B cell (primary cell): ENCODE measurements around the gene EIF3M. TPM values are rescaled to one million over a fixed set of nuclear protein-coding genes. Genes with fewer than 3 reads are reported as not detected.

Source experiments
- ATAC-seq: fragments of 200-7000 bp; cut with Tn5 transposase; one replicate; pipeline ENCODE4 v1.10.0; 2021; ENCODE audit warnings: low read depth, mild to moderate bottlenecking, moderate number of reproducible peaks, moderate library complexity
- CTCF ChIA-PET: fragments of 350-600 bp; sonication (Branson Sonifier 250); formaldehyde crosslinking; loops from one replicate; lab custom pipeline; 2021; ENCODE audit warnings: antibody characterized with exemption, inconsistent platforms; lab: Charles Lee
- POLR2A ChIA-PET: fragments of 350-600 bp; sonication (Branson Sonifier 250); formaldehyde crosslinking; loops from one replicate; lab custom pipeline; 2021; ENCODE audit warnings: antibody characterized with exemption; lab: Charles Lee
- DNase-seq: peaks from one replicate; pipeline ENCODE4 v3.0.0; 2013
- H2AFZ ChIP-seq: 2 replicates; pipeline ENCODE4 v1.6.1; 2012; ENCODE audit warnings: mild to moderate bottlenecking, low read depth, low read length; ENCODE audit not compliant: insufficient read depth, poor library complexity, severe bottlenecking
- H3K27ac ChIP-seq, 2 donors: 1 replicate in 1 of 2; 2 replicates in 1 of 2; pipeline ENCODE4 v1.5.1; 2012 to 2013; ENCODE audit warnings: low read length in 2 of 2, mild to moderate bottlenecking in 2 of 2, moderate library complexity in 1 of 2
- H3K27me3 ChIP-seq, 4 experiments: fragments of 200-600 bp in 1 of 4; sonication (generic) in 1 of 4; replicated peaks in 1 of 4; 1 replicate in 2 of 4; 2 replicates in 2 of 4; pipeline versions ENCODE4 v1.6.1 to v1.7.0; 2013 to 2016; ENCODE audit warnings: low read length in 3 of 4, mild to moderate bottlenecking in 2 of 4, mixed read lengths in 1 of 4, moderate library complexity in 1 of 4; ENCODE audit not compliant: insufficient read depth in 4 of 4, control insufficient read depth in 3 of 4; ENCODE audit errors: control extremely low read depth in 1 of 4
- H3K36me3 ChIP-seq, 2 experiments: replicated peaks in 1 of 2; 1 replicate in 1 of 2; 2 replicates in 1 of 2; pipeline versions ENCODE4 v1.6.1 to v1.7.1; 2013; ENCODE audit warnings: low read length in 1 of 2; ENCODE audit not compliant: insufficient read depth in 2 of 2, control insufficient read depth in 1 of 2; ENCODE audit errors: control extremely low read depth in 1 of 2, extremely low read depth in 1 of 2
- H3K4me1 ChIP-seq, 2 donors: fragments of 200-600 bp in 1 of 2; sonication (generic) in 1 of 2; 1 replicate in 1 of 2; 2 replicates in 1 of 2; pipeline versions ENCODE4 v1.5.1 to v1.6.1; 2013 to 2017; ENCODE audit warnings: low read length in 2 of 2; ENCODE audit not compliant: control insufficient read depth in 2 of 2, insufficient read depth in 2 of 2
- H3K4me2 ChIP-seq: replicated peaks from 2 replicates; pipeline ENCODE3; 2012; ENCODE audit warnings: mild to moderate bottlenecking, low read depth, low read length; ENCODE audit not compliant: poor library complexity, severe bottlenecking
- H3K4me3 ChIP-seq, 5 experiments: fragments of 200-600 bp in 1 of 5; sonication (generic) in 1 of 5; 1 replicate in 3 of 5; 2 replicates in 2 of 5; pipeline versions ENCODE4 v1.5.1 to v1.7.0; 2011 to 2016; ENCODE audit warnings: low read length in 4 of 5, mild to moderate bottlenecking in 4 of 5, low read depth in 2 of 5, control low read depth in 1 of 5, moderate library complexity in 1 of 5; ENCODE audit not compliant: insufficient read depth in 1 of 5; ENCODE audit errors: control extremely low read depth in 1 of 5, extremely low read depth in 1 of 5
- H3K79me2 ChIP-seq: fragments of 200-600 bp; sonication (generic); one replicate; pipeline ENCODE4 v1.6.0; 2016; ENCODE audit warnings: low read length; ENCODE audit not compliant: control insufficient read depth, insufficient read depth
- H3K9ac ChIP-seq: fragments of 200-600 bp; sonication (generic); 2 replicates; pipeline ENCODE4 v1.6.1; 2017; ENCODE audit warnings: mild to moderate bottlenecking, low read length, moderate library complexity
- H3K9me3 ChIP-seq, 3 donors: one replicate each; pipeline versions ENCODE4 v1.6.1 to v1.7.1; 2013; ENCODE audit warnings: low read length in 2 of 3; ENCODE audit not compliant: control insufficient read depth in 2 of 3, insufficient read depth in 1 of 3; ENCODE audit errors: control extremely low read depth in 1 of 3
- H4K20me1 ChIP-seq: 2 replicates; pipeline ENCODE4 v1.6.0; 2012; ENCODE audit warnings: mild to moderate bottlenecking, low read length; ENCODE audit not compliant: insufficient read depth, control insufficient read depth, poor library complexity, severe bottlenecking
- H3K27ac Mint-ChIP-seq: one replicate; pipeline ENCODE4 v1.8.0; 2021; ENCODE audit warnings: mixed read lengths
- H3K27me3 Mint-ChIP-seq: one replicate; pipeline ENCODE4 v1.8.0; 2021; ENCODE audit warnings: mixed read lengths
- H3K4me1 Mint-ChIP-seq: one replicate; pipeline ENCODE4 v1.8.0; 2021; ENCODE audit warnings: mixed read lengths
- H3K4me3 Mint-ChIP-seq: one replicate; pipeline ENCODE4 v1.8.0; 2021; ENCODE audit warnings: mixed read lengths
- H3K9me3 Mint-ChIP-seq: one replicate; pipeline ENCODE4 v1.8.0; 2022; ENCODE audit warnings: mixed read lengths; ENCODE audit not compliant: insufficient read depth
- EZH2 ChIP-seq: IDR thresholded peaks from 2 replicates; pipeline ENCODE4 v1.6.1; 2012; ENCODE audit warnings: borderline replicate concordance, low read depth, mild to moderate bottlenecking, moderate library complexity, low read length; ENCODE audit not compliant: insufficient read depth, poor library complexity, severe bottlenecking
- WGBS: methylation state at CpG from one replicate; pipeline ENCODE4 v1.1.5; 2013; ENCODE audit warnings: missing lambda C conversion rate; ENCODE audit not compliant: insufficient coverage; 5-methylcytosine and 5-hydroxymethylcytosine counted together
- intact Hi-C: fragments of 100-400 bp; cut with micrococcal nuclease; formaldehyde crosslinking; loops from one replicate; pipeline ENCODE4 v1.10.0; 2022
- polyA plus RNA-seq: library from polyadenylated mRNA; depleted of rRNA; stranded (reverse); fragments of >200 nt; gene quantifications from 2 replicates; pipeline ENCODE4 v1.2.3, GENCODE V29; 2012
- total RNA-seq, 2 donors: library from RNA; stranded (reverse); fragments of 120-200 nt in 1 of 2; gene quantifications; 1 replicate in 1 of 2; 2 replicates in 1 of 2; pipeline versions ENCODE4 v1.2.3 to v1.2.4, GENCODE V29; 2013 to 2022
- TF ChIP-seq, protein P1 (sequence below): fragments of 200-600 bp; IDR thresholded peaks from one replicate; pipeline ENCODE4 v1.8.0; 2022; ENCODE audit warnings: antibody characterized with exemption, mild to moderate bottlenecking

The EIF3M gene
- total and polyA plus RNA-seq, 2 donors (not counting 1 experiment from before 2014, with no cell fraction given) = 147 to 174 TPM

DNA sequence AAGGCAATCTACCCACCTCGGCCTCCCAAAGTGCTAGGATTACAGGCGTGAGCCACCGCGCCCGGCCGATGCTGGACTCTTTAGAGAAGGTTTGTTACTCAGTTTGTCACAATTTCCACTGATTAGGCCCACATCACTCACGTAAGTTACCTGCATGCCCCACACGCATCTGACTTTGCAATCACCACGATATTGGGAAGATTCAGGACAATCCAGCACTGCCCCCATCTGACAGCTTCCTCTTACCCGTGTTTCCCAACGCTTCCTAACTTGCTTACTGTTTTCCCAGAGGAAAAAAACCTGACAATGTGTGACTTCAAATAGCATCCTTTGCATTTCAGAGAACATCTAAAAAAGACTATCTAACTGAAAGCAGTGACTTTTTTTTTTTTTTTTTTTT lies 21.8 kb upstream of the EIF3M start:
- H4K20me1 ChIP-seq = no peaks in the 10 kb centered on the region
- H3K9me3 ChIP-seq = no peaks in the 10 kb centered on the region
- no peaks in the 10 kb centered on the region for H3K4me1 ChIP-seq
- no peak overlapping the region for H2AFZ ChIP-seq
- ChIA-PET CTCF (no interaction called here), POLR2A (interaction anchor here (0.6 kb wide), 1 partner anchor 124 kb away, joined by 4 read pairs; no protein-coding TSS in a partner anchor)
- H3K9ac ChIP-seq = no peak overlapping the region
- no peaks in the 10 kb centered on the region for H3K27me3 ChIP-seq
- H3K36me3 ChIP-seq = no peaks in the 10 kb centered on the region
- no peaks in the 10 kb centered on the region for H3K9me3 Mint-ChIP-seq
- no peaks in the 10 kb centered on the region for H3K79me2 ChIP-seq
- intact Hi-C loops = no loop called here
- no peak overlapping the region for H3K4me2 ChIP-seq
- no peak overlapping the region for H3K4me3 ChIP-seq
- ATAC-seq = no peak
- H3K27me3 Mint-ChIP-seq = no peaks in the 10 kb centered on the region
- no peak overlapping the region for H3K4me3 Mint-ChIP-seq
- no peak for TF ChIP-seq EZH2
- TF ChIP-seq, protein P1, sequence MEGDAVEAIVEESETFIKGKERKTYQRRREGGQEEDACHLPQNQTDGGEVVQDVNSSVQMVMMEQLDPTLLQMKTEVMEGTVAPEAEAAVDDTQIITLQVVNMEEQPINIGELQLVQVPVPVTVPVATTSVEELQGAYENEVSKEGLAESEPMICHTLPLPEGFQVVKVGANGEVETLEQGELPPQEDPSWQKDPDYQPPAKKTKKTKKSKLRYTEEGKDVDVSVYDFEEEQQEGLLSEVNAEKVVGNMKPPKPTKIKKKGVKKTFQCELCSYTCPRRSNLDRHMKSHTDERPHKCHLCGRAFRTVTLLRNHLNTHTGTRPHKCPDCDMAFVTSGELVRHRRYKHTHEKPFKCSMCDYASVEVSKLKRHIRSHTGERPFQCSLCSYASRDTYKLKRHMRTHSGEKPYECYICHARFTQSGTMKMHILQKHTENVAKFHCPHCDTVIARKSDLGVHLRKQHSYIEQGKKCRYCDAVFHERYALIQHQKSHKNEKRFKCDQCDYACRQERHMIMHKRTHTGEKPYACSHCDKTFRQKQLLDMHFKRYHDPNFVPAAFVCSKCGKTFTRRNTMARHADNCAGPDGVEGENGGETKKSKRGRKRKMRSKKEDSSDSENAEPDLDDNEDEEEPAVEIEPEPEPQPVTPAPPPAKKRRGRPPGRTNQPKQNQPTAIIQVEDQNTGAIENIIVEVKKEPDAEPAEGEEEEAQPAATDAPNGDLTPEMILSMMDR = no peak
- DNase-seq = no peak
- H3K27ac Mint-ChIP-seq = no peak overlapping the region
- H3K27ac ChIP-seq = no peak overlapping the region
- 96% methylated on average over 10 of the region's 11 CpGs for WGBS
- H3K4me1 Mint-ChIP-seq = no peaks in the 10 kb centered on the region

DNA sequence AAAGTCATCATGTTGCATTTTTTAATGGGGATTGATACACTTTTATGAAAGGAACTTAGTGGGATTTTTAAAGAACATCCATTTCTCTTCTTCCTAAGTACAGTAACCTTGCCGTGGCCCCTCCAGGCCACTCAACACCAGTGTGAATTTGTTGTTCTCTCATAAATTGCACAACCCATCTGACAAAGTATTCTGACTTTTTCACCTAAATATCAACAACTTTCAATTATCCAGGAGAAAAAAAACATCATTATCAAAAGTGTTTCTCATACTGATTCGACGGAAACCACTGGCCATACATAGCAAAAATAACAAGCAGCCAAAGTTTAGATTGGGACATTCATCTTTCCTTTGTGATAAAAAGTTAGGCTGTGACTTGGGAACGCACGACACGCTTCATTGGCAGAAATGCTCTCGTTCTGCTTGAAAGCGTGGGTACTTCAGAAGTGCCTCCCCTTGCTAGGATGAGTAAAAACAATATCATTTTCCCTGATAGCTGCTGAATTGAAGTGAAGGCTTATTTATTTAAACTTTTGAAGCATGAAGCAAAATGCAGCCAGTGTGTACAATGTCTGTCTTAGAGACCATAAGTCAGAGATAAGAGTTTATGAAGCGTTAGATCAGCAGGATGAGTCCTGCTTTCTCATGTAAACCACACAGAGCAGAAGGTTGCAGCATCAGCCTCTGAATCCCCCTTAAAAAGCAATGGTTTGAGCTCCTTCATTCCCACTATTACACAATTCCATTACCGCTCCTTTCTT lies 20.6 kb upstream of the EIF3M start:
- Histone ChIP-seq H3K79me2 (no peaks in the 10 kb centered on the region), H3K27ac (no peak overlapping the region), H3K27me3 (no peaks in the 10 kb centered on the region), H3K4me3 (no peak overlapping the region), H3K36me3 (no peaks in the 10 kb centered on the region), H3K9me3 (no peaks in the 10 kb centered on the region), H4K20me1 (no peaks in the 10 kb centered on the region), H3K4me1 (no peaks in the 10 kb centered on the region), H2AFZ (no peak overlapping the region), H3K4me2 (no peak overlapping the region), H3K9ac (no peak overlapping the region)
- H3K4me3 Mint-ChIP-seq = no peak overlapping the region
- no peaks in the 10 kb centered on the region for H3K9me3 Mint-ChIP-seq
- no peak for TF ChIP-seq EZH2
- TF ChIP-seq, protein P1 = no peak
- no peak overlapping the region for H3K27ac Mint-ChIP-seq
- intact Hi-C loops = no loop called here
- WGBS = 100% methylated on average over 3 of the region's 10 CpGs
- CTCF ChIA-PET = no interaction called here
- ATAC-seq = no peak
- POLR2A ChIA-PET = no interaction called here
- peaks cover 4% of the 10 kb centered on the region for H3K4me1 Mint-ChIP-seq
- H3K27me3 Mint-ChIP-seq = peaks cover under 1% of the 10 kb centered on the region
- DNase-seq = no peak
